Measurements from ENCODE around the gene ZXDC. TPM values are rescaled to one million over a fixed set of nuclear protein-coding genes. Genes with fewer than 3 reads are reported as not detected.

The ZXDC gene
- total RNA-seq, 1 donor from 2014 or later, result 25.4 TPM

DNA sequence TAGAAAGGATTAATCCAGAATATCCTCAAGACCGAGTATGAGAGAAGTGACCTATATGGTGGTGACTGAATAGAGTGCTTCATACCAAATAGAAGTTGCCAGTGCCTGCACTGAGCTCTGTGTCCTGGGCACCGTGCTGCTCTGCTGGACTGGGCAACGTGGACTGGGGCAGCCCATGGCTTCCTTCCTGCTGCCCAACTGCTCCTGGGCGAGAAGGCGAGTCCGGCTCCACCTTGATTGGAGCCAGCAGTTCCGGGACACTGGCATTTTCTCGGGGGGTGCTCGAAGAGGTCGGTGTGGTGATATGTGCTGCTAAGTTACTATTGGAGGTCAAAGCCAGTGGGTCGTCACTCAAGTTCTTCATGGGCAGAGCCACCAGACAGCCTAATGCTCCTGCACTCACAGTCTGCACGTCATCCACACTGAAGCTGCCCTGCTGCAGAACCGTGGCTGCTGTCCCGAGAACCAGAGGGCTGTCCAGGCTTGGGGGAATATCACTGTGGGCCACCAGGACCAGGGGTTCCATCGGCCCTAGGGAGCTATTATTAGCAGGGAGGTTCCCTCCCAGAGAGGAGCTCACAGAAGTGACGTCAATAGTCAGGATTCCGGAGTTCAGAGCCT, 14.1 kb downstream of the ZXDC start:
- no peaks in the 10 kb centered on the region for H3K27me3 Mint-ChIP-seq (ENCODE audit: unreplicated experiment)
- no peaks in the 10 kb centered on the region for H3K4me1 Mint-ChIP-seq (ENCODE audit: unreplicated experiment)
- no peak for DNase-seq (ENCODE audit: low spot score)
- no peaks in the 10 kb centered on the region for H3K9me3 Mint-ChIP-seq (ENCODE audit: unreplicated experiment)
- no peak for TF ChIP-seq CTCF (IDR thresholded peaks at IDR 0.05; ENCODE audit: unreplicated experiment)
- peaks cover 20% of the 10 kb centered on the region for H3K36me3 Mint-ChIP-seq (ENCODE audit: low read depth, unreplicated experiment)
- no peak overlapping the region for H3K27ac Mint-ChIP-seq (ENCODE audit: unreplicated experiment)
- H3K4me3 Mint-ChIP-seq (ENCODE audit: unreplicated experiment), result no peak overlapping the region

- Mint-ChIP-seq H3K9me3 (ENCODE audit: unreplicated experiment) (no peaks in the 10 kb centered on the region), H3K27me3 (ENCODE audit: unreplicated experiment) (no peaks in the 10 kb centered on the region), H3K27ac (ENCODE audit: unreplicated experiment) (no peak overlapping the region), H3K4me3 (ENCODE audit: unreplicated experiment) (no peak overlapping the region), H3K36me3 (ENCODE audit: low read depth, unreplicated experiment) (peaks cover 13% of the 10 kb centered on the region), H3K4me1 (ENCODE audit: unreplicated experiment) (peaks cover 5% of the 10 kb centered on the region)
- DNase-seq (ENCODE audit: low spot score), result no peak
- no peak for TF ChIP-seq CTCF (IDR thresholded peaks at IDR 0.05; ENCODE audit: unreplicated experiment)
Measured at GRCh38 chr3:126460381-126460780, 15.3 kb downstream of the ZXDC start.

DNA sequence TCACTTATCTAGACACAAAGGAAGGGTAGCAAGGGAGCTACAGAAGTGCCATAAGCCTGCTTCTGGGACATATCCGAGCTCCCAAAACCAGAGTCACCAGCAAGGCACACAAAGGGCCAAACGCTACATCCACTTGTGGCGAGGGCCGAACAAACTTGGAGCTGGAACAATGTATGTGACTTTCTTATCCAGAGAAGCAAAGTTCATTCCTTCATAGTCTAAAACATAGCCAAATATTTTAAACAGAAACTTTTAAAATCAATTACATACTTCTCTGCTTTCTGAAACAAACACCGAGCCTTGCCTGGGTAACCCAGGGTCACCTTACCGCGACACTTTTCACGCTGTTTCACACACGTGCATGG, 15.9 kb downstream of the ZXDC start:
- no peaks in the 10 kb centered on the region for H3K27me3 Mint-ChIP-seq (ENCODE audit: unreplicated experiment)
- peaks cover 11% of the 10 kb centered on the region for H3K4me1 Mint-ChIP-seq (ENCODE audit: unreplicated experiment)
- H3K36me3 Mint-ChIP-seq (ENCODE audit: low read depth, unreplicated experiment), result peaks cover 13% of the 10 kb centered on the region
- DNase-seq (ENCODE audit: low spot score), result no peak
- H3K27ac Mint-ChIP-seq (ENCODE audit: unreplicated experiment), result no peak overlapping the region
- no peaks in the 10 kb centered on the region for H3K9me3 Mint-ChIP-seq (ENCODE audit: unreplicated experiment)
- no peak for TF ChIP-seq CTCF (IDR thresholded peaks at IDR 0.05; ENCODE audit: unreplicated experiment)
- H3K4me3 Mint-ChIP-seq (ENCODE audit: unreplicated experiment), result no peak overlapping the region

- H3K36me3 Mint-ChIP-seq (ENCODE audit: low read depth, unreplicated experiment), result peaks cover 10% of the 10 kb centered on the region
- H3K27me3 Mint-ChIP-seq (ENCODE audit: unreplicated experiment), result no peaks in the 10 kb centered on the region
- no peak overlapping the region for H3K27ac Mint-ChIP-seq (ENCODE audit: unreplicated experiment)
- H3K9me3 Mint-ChIP-seq (ENCODE audit: unreplicated experiment), result no peaks in the 10 kb centered on the region
- peaks cover 16% of the 10 kb centered on the region for H3K4me1 Mint-ChIP-seq (ENCODE audit: unreplicated experiment)
- H3K4me3 Mint-ChIP-seq (ENCODE audit: unreplicated experiment), result no peak overlapping the region
- DNase-seq (ENCODE audit: low spot score), result no peak
- no peak for TF ChIP-seq CTCF (IDR thresholded peaks at IDR 0.05; ENCODE audit: unreplicated experiment)
Measured at GRCh38 chr3:126459111-126459762, 16.5 kb downstream of the ZXDC start.

DNA sequence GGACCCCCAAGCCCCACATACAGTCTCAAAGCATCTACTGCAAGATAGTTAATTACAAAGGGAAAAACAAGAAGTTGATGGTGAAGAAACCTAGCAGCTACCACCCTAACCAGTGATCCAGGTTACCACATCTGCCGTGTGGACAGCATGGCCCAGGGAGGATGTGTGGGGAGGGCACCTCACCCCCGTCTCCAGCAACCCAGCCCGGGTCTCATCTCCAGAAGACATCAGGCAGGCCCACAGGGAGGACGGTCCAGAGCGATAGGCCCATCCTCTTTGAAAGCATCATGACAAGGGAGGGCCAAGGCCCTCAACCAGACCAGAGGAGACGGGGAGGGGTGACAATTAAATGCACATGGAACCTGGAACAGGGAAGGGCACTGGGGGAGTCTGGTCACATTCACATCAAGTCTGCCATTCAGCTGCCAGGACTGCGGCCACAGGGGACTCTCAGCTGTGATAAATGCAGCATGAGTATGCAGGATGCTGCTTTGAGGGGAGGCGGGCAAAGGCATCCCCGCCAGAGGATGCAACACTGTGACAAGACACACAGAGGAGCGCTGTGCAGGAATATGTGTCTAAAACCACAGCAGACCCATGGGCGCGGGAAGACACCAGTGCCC, 18.8 kb downstream of the ZXDC start:
- Mint-ChIP-seq H3K9me3 (ENCODE audit: unreplicated experiment) (no peaks in the 10 kb centered on the region), H3K27ac (ENCODE audit: unreplicated experiment) (no peak overlapping the region), H3K4me1 (ENCODE audit: unreplicated experiment) (peaks cover 16% of the 10 kb centered on the region), H3K4me3 (ENCODE audit: unreplicated experiment) (no peak overlapping the region), H3K36me3 (ENCODE audit: low read depth, unreplicated experiment) (peaks cover 11% of the 10 kb centered on the region), H3K27me3 (ENCODE audit: unreplicated experiment) (no peaks in the 10 kb centered on the region)
- DNase-seq (ENCODE audit: low spot score), result no peak
- no peak for TF ChIP-seq CTCF (IDR thresholded peaks at IDR 0.05; ENCODE audit: unreplicated experiment)
